HL-60/S4 treated with retinoic acid at 250 ng/mL for 4 days and 3 days (cell line): ENCODE measurements around the gene SP7.
"Not testable (repeated sequence)": the region's sequence is repeated elsewhere in the genome, so short reads cannot be mapped to it uniquely, and the experiment has no call there.

Source experiments
- in situ Hi-C: fragments of 300-500 bp; cut with MboI; formaldehyde crosslinking; loops from 2 replicates; pipeline ENCODE4 v1.7.0; 2022; ENCODE audit warnings: low sequenced_read_pairs

SP7 gene

DNA sequence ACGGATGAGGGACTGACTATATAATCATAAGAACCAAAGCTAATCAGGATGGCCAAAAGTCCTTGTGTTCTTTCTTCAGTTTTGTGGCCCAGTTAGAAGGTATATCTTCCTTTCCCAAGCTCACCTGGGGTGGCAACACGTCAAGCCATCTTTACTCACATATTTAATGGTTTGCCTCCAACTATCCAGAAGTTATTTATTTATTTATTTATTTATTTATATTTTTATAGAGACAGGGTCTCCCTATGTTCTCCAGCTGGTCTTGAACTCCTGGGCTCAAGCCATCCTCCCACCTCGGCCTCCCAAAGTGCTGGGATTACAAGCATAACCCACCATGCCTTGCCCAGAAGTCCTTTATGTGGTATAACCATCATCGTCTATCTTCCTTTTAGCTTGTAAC lies 11.8 kb upstream of the SP7 start:
- in situ Hi-C loops: no loop called here

DNA sequence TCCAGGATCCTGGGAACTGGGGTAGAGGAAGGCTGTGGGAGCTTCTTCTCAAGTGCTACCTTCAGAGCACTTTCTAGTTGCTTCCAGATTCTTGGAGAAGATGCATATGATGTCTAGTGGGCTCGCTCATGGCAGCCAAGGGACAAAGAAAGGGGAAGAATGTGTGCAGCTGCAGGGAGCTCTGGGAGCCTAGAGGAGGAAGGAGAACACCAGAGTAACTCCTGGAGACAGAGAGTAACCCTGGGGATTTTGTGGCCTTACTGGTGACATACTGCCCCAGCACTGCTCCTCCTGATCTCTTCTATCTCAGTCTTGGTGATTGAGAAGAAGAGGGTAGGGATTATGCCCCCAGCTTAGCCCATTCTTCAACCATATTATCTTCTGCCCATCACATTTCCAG lies 10.3 kb upstream of the SP7 start:
- in situ Hi-C loops: no loop called here

DNA sequence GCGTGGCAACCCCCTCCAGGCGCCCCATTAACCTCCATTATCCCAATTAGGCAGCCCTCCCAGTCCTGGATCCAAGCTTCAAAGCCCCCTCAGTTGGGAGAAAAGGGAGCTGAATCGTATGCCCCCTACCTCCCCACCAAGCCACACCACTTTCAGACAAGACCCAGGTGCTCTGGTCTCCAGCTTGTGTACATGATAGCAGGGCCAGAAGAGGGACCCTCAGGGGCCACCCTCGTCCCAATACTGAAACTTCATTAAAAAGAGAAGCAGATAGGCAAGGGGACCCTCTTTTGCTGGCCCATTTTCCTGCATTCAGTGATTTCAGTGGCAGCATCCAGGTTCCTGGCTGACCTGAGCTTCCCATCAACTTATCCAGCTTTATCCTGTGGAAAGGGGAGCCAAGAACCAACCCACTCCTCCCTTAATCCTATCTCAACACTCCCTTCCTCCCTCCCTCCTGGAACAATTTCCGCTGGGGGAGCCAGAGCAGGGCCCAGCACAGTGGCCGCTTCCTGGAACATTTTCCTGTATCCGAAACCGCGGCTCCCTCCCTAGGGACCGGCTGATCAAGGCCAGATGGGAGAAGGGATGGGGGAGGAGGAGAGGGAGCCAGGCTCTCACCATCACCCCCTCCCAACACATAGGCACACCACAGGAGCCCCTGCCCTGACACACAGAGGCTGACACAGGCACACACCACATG lies 9.5 kb upstream of the SP7 start:
- in situ Hi-C loops: no loop called here

DNA sequence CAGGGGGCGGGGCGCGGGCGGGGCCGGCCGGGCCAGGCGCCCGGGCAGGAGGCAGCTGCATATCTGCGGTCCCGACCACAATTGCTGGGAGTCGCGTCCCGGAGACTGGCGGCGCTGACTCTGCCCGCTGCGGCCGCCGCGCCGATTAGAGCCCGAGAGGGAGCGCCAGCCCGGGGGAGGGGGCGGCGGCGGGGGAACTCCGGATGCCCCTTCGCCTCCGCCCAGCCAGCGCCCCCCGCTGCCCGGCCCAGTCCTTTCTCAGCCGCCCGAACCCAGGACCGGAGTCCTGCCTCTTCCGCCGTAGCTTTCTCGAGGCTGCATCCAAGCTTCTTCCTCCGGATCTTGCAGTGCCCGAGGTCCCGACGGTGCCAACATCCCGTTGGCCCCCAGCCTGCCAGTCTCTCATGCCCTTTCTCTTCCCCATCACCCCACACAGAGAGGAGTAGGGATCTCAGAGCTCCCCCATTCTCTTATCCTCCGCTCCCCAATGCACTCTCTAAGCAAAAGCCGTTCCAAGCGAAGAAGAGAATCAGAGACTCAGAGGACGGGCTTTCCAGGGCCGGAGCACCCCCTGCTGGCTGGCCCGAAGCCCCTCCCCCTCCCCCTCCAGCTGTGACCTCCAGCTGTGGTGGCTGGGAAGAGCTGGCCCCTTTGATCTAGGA lies 8.8 kb upstream of the SP7 start:
- in situ Hi-C loops: no loop called here

DNA sequence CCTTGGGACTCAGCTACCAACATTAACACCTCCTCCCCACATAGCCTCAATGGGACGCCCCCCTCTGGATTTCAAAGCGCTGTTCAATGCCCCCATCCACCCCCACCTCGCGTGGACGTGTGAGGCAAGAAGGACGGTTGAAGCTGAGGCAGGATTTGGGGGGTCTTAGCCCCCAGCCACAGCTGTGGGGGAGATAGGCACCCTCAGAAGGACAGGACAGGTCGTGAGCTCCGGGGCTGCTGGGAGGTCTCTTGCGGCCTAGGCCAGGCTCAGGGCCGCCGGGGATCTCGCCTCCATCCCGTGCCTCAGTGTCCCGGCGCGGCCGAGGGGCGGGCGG lies 8.3 kb upstream of the SP7 start:
- in situ Hi-C loops: no loop called here

DNA sequence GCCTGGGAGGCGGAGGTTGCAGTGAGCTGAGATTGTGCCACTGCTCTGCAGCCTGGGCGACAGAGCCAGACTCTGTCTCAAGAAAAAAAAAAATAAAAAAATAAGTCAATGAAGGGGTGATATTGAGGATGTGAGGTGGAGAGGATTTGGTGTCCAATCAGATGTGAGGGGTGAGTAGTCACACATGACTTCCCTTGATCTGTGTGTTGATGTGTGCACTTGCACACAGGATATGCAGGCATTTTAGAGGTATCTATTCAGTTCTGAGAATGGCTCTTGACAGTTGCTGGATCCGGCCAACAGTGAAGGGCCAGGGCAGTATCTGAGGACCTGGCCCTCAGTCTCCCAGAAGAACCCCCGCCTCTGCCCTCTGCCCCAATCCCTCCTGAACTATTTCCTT lies 7.8 kb upstream of the SP7 start:
- in situ Hi-C loops: no loop called here

DNA sequence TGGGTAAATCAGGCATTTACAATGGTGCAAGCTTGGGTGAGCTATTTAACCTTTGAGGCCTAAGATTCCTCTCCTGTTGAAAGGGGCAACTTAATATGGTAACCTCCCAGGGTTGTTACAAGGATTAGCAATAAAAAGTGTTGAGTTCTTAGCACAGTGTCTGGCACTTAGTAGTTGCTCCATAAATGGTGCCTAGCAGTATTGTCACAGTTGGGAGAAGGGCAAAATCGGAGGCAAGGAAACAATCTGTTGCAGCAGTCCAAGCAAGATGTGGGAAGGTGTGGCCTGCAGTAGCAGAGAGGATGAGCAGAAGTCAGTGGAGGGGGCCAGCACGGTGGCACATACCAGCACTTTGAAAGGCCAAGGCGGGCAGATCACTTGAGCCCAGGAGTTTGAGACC lies 7.3 kb upstream of the SP7 start:
- in situ Hi-C loops: no loop called here

DNA sequence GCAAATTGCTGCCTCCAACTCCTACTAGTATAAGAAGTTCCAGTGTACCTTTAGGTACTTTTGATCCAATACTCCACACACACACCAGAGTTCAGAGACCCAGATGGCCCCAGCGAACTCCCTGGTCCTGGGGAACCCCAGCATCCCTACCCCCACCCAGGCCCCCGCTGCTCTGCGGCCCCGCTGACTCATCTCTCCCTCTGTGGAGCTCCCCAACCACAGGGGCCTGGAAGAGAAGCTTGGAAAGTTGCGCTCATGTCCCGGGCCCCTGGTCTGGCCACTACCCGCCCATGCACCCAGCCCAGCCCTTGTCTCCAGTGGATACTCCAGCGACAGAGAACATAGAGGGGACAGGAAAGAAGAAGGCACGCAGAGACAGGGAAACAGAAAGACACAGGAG lies 4.2 kb upstream of the SP7 start:
- in situ Hi-C loops: no loop called here

DNA sequence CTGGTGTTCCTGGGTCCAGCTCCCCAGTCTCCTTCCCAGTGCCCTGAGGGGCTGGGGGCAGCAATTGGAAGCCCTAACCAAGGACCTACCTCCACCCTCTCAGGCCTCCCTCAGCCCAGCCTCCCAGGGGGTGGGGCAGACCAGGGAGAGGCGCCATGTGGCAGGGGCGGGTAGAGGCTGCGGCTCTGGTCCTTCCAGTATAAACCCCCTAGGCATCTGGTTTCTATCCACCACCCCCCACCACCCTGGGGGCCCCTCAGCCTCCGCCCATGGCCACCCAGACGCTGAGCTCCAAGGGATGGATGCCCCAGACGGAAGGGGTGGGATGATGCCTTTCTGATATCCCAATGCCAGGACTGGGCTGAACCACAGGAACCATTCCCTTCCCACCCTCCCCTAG lies 2.8 kb upstream of the SP7 start:
- in situ Hi-C loops: no loop called here

DNA sequence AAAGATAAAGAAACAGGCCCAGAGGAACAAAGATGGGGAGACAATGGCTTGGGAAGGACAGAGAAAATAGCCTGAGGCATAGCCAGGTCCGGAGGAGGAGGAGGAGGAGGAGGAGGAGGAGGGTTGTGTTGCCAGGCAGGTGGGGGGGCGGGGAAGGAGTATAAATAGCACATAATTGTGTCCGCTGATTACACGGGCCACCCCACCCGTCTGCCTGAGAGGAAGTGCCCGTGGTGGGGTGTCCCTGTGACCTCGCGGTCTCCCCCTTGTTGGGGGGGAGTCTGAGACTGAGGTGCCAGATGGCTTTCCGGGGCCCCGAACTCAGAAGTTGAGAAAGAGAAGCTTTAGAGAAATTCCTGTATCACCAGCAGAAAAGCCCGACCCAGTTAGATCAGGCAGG lies 1.9 kb upstream of the SP7 start:
- in situ Hi-C loops: no loop called here

DNA sequence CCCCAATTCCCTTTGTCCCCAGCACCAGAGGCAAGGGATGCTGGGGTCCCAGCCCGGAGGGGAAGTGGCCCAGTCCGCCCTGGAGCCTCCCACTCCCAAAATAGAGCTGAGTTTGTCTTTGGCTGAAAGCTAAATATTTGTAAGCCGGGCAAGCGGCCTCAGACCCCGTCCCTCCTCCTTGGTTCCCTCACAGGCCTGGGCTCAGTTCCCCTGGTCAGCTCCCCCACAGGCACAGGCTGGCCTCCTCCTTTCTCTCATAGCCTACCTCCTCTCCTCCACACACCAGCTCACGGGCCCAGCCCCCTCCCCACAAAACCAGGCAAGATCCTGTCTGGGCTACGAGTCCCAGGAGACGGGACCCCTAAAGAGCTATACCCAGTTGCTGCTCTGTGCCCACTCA lies 1.3 kb downstream of the SP7 start:
- in situ Hi-C loops: no loop called here

DNA sequence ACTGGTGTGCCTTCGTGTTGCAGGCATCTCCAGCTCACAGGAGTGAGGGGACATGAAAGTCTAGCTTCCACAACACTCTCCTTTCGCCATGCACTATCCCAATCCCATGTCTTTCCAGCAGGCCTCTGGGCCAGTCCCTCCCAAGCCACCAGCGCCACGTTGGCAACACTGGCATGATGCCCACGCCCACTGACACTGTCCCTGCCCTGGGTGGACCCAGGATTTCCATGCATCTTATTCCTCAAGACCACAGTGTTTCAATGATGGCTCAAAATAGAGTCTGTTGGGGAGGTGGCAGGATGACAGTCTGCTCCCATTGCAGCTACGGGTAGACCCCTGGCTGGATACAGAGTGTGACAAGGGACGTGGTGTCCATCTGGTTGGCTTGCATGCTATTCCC lies 2.3 kb downstream of the SP7 start:
- in situ Hi-C loops: no loop called here

DNA sequence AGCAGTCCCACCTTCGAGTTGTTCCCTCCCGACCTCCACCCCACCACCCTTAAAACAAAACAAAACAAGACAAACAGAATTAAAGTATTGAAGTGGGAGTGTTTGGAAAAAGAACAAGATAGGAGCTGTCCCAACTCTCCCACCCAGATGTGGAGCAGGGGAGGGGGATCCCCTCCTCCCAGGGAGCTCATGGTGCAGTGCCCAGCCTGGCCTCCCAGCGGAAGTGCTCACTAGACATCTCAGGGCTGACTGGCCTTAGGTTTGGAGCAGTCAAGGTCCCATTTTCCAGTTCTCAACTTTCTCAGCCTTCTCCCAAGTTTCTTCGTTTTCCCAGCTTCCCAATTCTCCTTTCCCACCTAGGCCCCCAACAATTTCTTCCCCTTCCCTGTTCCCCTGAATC lies 2.9 kb downstream of the SP7 start:
- in situ Hi-C loops: no loop called here

DNA sequence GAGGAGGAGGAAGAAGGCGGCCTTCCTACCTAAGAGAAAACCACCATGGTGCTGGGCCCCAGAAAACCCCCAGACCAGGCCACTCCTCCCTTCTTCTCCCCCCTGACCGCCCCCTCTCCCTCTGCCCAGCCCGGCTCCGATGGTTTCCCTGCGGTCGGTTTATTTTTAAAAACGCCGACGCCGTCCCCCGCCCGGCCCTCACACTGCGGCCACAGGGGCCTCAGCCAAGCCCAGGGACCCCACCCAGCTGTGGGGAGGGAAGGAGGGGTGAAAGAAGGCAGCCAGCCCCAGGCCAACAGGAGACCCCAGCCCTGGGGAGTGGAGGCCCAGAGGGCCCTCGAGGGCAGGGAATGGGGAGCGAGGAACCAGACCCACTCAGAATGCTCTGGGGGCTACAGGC lies 3.4 kb downstream of the SP7 start:
- in situ Hi-C loops: no loop called here

DNA sequence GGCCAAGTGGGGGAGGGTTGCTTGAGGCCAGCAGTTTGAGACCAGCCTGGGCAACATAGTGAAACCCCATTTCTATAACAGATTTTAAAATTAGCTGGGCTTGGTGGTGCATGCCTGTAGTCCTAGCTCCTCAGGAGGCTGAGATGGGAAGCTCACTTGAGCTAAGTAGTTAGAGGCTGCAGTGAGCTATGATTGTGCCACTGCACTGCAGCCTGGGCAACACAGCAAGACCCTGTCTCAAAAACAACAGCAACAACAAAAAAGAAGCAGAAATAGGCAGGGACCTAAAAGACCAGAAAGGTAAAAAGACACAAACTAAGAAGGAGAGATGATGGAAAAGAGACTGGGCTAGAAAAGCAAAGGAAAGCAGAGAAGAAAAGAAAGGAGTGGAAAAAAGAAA lies 3.8 kb downstream of the SP7 start:
- in situ Hi-C loops: not testable (repeated sequence)

DNA sequence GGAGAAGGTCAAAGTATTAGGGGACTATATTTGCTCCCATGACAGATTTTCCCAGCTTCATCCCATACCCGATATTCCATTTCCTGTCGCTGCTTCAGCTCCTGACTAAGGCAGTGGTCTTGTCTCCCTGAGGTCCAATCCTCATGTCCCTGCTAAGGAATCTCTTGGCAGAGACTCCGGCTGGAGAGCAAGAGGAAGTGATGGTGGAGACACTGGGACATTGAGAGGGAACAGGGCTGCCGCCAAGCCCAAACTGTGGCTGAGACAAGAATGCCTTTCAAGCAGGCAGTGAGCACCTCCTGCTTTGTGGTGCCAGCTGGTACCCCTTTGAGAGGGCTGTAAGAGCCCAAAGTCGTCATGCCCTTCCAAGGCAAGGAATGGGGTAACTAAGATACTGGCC lies 5.5 kb downstream of the SP7 start:
- in situ Hi-C loops: no loop called here

DNA sequence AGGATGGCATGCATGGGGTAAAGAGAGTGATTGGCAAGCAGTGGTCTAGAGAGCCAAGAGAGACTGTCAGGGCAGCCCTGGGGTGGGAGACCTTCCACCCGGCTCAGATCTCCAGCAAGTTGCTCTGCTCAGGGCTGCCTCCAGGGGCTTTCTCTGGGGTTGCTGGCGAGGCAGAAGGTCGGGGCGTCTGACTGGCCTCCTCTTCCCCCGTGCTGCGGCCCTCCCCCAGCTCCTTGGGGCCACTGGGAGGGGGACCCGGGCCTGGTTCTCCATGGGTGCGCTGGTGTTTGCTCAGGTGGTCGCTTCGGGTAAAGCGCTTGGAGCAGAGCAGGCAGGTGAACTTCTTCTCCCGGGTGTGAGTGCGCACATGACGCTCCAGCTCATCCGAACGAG lies 8.1 kb downstream of the SP7 start:
- in situ Hi-C loops: no loop called here

DNA sequence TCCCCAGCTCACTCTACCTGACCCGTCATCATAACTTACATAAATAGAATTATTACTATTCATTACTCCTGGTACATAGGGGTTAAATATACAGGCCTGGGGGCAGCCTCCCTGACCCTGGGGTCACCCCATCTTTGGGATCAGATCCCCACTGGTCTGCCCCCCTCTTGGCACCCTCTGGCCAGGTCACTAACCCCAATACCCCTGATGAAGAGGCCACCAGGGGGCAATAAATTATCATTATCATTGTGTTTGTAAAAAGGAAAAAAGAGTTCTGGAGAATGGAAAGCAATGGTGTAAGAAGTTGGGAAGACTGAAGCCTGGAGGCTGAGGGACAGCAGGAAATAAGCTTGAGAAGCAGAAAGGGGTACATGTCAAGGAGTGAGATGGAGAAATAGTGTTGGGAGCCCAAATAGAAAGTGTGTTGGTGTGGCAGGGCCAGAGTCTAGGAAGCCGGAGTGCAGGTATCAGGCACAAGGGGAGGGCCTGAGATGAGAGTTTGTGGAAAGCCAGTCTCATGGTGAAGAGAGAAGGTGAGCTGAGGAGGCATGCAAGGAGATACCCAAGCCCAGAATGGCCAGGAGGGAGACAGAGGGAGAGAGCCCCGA lies 8.6 kb downstream of the SP7 start:
- in situ Hi-C loops: no loop called here

DNA sequence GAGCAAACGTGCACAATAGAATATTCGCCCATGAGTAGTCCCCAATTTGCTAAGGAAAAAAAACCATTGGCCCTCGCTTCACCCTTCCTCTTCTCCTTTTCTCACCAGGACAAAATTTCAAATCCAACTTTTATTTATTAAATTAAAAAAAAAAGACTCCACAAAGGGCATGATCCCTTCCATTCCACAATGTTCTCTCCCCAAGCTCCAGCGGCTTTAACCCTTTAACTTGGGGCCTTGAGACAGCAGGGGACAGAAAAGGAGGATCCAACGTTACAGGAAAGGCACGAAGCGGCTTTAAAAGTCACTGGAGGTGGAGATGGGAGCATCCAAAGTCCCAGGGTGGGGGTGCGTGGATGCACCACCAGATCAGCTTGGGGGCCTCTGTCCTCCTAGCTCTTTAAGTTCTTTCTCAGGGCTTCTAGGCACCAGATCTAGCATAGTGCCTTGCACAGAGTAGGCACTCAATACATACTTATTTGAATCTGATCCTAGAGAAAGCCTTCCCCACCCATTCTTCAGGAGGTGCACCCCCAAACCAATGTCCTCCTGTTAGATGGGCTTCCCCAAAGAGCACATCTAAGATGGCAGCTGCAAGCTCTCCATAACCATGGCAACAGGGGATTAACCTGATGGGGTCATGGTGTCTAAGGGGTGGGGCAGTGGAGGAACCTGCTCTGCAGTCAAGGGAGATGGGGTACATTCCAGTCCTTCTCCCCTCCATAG lies 9.5 kb downstream of the SP7 start:
- in situ Hi-C loops: no loop called here

DNA sequence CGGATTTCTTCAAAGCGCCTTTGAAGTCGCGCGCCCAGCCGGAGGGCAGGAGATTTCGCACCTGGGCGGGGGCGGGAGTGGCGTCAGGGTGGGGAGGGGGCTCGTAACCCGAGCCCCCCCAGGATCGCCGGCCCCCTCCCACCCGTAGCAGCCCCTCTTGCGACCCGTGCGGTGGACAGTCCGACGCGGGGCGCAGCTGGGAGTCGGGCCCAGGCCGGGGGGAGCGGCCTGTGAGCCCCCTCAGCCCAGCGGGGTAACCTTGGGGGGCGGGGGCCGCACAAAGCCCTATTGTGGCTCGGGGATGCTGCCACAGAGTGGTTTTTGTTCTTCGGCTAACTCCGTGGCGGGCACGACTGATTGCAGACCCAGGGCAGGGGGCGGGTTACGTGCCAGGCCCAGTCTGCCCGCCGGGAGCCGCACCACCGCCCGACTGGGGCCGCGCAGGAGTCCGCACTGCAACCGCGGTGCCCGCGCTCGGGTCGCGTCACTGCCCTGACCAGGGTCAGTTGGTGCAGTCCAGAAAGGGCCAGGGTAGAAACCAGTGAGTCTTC lies 10.6 kb downstream of the SP7 start:
- in situ Hi-C loops: no loop called here

DNA sequence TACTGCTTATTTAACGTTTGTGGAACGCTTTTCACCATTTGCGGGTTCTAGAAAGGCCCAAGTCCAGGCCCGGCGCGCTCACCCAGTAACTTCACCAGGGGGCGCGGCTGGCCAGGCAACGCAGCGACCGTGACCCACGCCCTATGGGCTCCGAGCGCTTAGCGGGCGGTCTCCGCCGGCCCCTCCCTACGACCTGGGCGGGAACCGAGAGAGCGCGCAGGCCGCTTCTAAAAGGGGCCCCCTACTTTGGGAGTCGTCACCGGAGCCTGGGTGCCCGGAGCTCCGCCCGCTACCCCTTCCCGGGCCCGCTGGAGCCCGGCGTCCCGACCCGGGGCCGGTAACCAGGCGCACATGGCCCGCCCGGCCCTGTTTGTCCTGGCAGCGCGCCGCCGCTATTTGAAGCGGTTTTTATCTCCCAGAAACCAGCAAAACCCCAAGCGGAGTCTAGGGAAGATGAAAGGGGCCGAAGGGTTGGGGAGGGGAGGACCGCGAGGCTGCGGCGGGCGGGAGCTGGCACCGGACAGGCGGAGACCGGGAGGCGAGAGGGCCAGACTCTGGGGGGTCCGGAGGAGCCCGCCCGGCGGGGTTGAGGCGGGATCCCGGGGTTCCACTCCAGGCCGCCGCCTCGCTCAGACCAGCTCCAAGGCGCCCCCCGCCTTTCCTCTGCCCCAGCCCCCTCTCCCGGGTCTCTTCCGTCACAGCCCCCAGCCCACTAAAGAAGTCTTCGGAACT lies 11.2 kb downstream of the SP7 start:
- in situ Hi-C loops: no loop called here
